ENCODE results near the gene TXNDC16. TPM values are rescaled to one million over a fixed set of nuclear protein-coding genes. Genes with fewer than 3 reads are reported as not detected.

Gene TXNDC16
- total RNA-seq, 1 donor from 2014 or later = 11.5 TPM

DNA sequence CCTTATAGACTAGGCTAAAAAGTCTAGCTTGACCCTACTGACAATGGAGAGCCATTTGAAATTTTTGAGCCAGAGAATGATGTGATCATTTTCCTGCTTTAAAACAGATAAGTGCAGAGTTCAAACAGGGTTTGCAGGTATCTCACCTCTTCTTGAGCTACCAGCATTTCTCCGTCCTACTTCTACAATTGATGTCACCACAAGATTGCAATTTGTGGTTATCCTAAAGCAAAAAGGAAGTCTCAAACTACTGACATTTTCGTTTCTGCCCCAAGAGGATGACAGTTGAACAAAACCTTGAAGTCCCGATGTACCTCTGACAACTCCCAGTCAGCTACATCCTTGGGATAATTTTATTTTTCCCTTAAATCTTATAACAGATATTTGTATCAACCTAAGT lies 151.5 kb downstream of the TXNDC16 start:
- no peak overlapping the region for H3K4me3 Mint-ChIP-seq
- no peak for DNase-seq (ENCODE audit: low read depth, low spot score)
- H3K36me3 Mint-ChIP-seq (ENCODE audit: low read depth) = no peaks in the 10 kb centered on the region
- H3K9me3 Mint-ChIP-seq = no peaks in the 10 kb centered on the region
- TF ChIP-seq, protein P1, sequence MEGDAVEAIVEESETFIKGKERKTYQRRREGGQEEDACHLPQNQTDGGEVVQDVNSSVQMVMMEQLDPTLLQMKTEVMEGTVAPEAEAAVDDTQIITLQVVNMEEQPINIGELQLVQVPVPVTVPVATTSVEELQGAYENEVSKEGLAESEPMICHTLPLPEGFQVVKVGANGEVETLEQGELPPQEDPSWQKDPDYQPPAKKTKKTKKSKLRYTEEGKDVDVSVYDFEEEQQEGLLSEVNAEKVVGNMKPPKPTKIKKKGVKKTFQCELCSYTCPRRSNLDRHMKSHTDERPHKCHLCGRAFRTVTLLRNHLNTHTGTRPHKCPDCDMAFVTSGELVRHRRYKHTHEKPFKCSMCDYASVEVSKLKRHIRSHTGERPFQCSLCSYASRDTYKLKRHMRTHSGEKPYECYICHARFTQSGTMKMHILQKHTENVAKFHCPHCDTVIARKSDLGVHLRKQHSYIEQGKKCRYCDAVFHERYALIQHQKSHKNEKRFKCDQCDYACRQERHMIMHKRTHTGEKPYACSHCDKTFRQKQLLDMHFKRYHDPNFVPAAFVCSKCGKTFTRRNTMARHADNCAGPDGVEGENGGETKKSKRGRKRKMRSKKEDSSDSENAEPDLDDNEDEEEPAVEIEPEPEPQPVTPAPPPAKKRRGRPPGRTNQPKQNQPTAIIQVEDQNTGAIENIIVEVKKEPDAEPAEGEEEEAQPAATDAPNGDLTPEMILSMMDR (conservative IDR thresholded peaks at IDR 0.05) = no peak
- peaks cover 6% of the 10 kb centered on the region for H3K4me1 Mint-ChIP-seq
- H3K27ac Mint-ChIP-seq (ENCODE audit: unreplicated experiment) = no peak overlapping the region
- H3K27me3 Mint-ChIP-seq (ENCODE audit: low read depth) = no peaks in the 10 kb centered on the region

DNA sequence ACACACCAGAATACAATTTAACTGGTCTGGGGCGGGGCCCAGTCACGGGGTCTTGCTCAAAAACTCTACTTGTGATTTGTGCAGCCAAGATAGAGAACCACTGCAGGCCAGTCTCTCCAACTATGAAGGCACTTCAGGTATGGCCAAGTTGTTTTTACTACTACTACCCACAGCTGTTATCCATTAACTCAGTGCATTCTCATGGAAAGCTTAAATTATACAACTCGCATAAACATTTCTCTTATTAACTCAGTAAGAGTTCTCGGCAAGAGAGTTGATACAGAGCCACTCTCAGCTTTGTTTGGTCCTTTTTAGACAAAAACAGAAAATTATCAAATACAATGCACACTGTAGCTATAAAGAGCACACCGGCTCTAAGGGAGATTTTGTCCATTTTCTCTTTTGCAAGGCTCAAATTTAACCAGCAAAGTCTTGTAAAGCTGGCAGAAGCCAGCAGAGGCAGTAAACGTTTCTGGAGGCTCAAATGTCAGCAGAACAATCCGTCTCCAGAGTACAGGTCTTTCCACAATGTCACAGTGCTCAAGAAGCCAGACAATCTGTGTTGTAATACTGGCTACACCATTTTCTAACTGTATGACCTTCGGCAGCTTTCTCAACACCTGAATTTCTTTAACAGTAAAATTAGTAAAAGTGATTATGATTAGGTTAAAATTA lies 152.2 kb downstream of the TXNDC16 start:
- no peaks in the 10 kb centered on the region for H3K27me3 Mint-ChIP-seq (ENCODE audit: low read depth)

DNA sequence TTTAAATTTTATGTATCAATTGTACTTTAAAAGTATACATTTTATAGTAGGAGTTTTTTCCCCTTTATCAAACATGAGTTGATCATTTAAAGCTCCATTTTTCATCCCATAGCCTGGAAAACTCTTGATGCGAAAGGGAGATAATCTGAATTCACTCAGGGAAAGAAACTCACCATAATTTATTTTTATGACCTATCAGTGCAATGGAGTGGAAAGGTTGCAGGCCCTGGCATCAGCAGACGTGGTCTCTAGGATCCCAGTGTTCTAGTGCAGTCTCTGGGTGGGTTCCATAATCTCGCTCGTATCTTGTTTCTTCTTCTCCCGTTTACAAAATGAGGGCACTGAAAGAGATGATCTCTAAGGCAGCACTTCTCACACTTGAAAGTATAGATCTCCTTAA lies 153.2 kb downstream of the TXNDC16 start:
- Mint-ChIP-seq H3K9me3 (peaks cover 2% of the 10 kb centered on the region), H3K27ac (ENCODE audit: unreplicated experiment) (no peak overlapping the region), H3K36me3 (ENCODE audit: low read depth) (no peaks in the 10 kb centered on the region), H3K4me3 (no peak overlapping the region), H3K4me1 (peaks cover 6% of the 10 kb centered on the region), H3K27me3 (ENCODE audit: low read depth) (no peaks in the 10 kb centered on the region)
- no peak for DNase-seq (ENCODE audit: low read depth, low spot score)
- TF ChIP-seq, protein P1 (conservative IDR thresholded peaks at IDR 0.05) = no peak

More for the DNA sequence above, 152.2 kb downstream of the TXNDC16 start:
- no peak for DNase-seq (ENCODE audit: low read depth, low spot score)
- Mint-ChIP-seq H3K36me3 (ENCODE audit: low read depth) (no peaks in the 10 kb centered on the region), H3K4me1 (peaks cover 6% of the 10 kb centered on the region), H3K27ac (ENCODE audit: unreplicated experiment) (no peak overlapping the region), H3K4me3 (no peak overlapping the region), H3K9me3 (peaks cover under 1% of the 10 kb centered on the region)
- TF ChIP-seq, protein P1 (conservative IDR thresholded peaks at IDR 0.05) = no peak

DNA sequence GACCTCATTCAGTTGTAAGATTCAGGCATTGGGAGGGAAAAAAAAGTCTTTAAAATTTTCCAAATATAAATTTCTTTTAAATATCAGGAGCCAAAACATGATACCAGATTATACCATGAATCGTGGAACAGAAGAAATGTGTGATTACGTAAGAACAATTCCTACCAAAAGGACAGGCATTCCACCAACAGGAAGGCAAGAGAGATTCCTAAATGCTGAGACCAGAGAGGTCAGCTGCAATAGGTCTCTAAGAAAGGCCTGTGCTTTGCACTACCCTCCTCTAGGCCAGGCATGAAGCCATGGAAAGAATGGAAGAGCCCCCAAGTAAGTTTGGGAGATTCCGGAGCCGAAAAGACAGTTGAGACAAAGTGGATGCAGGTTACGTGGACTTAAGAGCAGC lies 154.5 kb downstream of the TXNDC16 start:
- TF ChIP-seq, protein P1 (conservative IDR thresholded peaks at IDR 0.05) = no peak
- no peaks in the 10 kb centered on the region for H3K27me3 Mint-ChIP-seq (ENCODE audit: low read depth)
- peaks cover 6% of the 10 kb centered on the region for H3K4me1 Mint-ChIP-seq
- DNase-seq (ENCODE audit: low read depth, low spot score) = no peak
- no peaks in the 10 kb centered on the region for H3K36me3 Mint-ChIP-seq (ENCODE audit: low read depth)
- H3K4me3 Mint-ChIP-seq = no peak overlapping the region
- H3K27ac Mint-ChIP-seq (ENCODE audit: unreplicated experiment) = no peak overlapping the region
- H3K9me3 Mint-ChIP-seq = peaks cover 2% of the 10 kb centered on the region

DNA sequence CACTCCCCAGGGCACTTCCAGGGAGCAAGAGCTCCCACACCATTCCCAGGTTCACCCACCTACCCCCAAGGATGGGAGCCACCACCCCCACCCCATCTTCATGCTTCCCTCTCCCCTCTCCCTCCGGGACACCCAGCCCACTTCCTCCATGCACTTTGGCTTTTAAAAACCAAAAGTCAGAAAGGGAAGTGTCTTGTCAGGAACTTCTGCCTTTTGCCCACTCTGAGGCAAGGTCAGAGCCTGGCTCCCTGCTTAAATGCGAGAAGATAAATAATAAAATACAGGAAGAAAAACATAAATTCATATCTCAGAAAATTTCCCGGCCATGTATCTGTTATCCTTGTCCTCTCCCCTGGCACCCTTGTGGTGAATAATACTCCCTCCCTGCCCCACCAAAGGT lies 156.6 kb downstream of the TXNDC16 start:
- DNase-seq (ENCODE audit: low read depth, low spot score) = no peak
- H3K27me3 Mint-ChIP-seq (ENCODE audit: low read depth) = no peaks in the 10 kb centered on the region
- H3K9me3 Mint-ChIP-seq = peaks cover 2% of the 10 kb centered on the region
- no peaks in the 10 kb centered on the region for H3K36me3 Mint-ChIP-seq (ENCODE audit: low read depth)
- TF ChIP-seq, protein P1 (conservative IDR thresholded peaks at IDR 0.05) = no peak
- H3K4me3 Mint-ChIP-seq = no peak overlapping the region
- H3K4me1 Mint-ChIP-seq = no peaks in the 10 kb centered on the region
- peak overlapping the region; percentile 51 for H3K27ac Mint-ChIP-seq (ENCODE audit: unreplicated experiment)
